Posterior cingulate gyrus (tissue), 11 donors: ENCODE results near the gene DAB1.

Source experiments
- DNase-seq, 10 donors: peaks; one replicate each; pipeline versions ENCODE4 v3.0.0 to v3.0.0-alpha.2; 2020 to 2021; ENCODE audit warnings: mixed read lengths in 3 of 10
- intact Hi-C: fragments of 100-400 bp; cut with DNase I; formaldehyde crosslinking; loops from one replicate; pipeline ENCODE4 v1.15.1; 2023

Gene DAB1

DNA sequence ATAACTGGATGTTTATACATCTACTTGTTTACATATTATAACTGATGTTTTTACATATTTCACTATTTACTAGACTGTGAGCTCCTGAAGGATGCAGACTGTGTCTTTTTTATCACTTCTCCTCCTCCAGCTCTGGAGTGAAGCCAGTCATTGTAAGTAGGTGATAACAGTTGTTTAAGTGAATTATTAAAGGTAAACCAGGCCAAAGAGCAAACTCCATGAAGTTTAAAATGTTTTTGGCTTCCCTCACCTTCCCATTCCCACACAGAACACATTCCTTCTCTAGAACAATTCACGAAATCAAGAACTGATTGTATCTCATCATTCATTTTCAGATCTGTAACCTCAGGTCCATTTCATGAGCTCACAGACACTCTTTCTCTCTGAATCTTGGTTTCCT is 98.3 kb downstream of the DAB1 start:
- no peak for DNase-seq
- intact Hi-C loops = no loop called here

DNA sequence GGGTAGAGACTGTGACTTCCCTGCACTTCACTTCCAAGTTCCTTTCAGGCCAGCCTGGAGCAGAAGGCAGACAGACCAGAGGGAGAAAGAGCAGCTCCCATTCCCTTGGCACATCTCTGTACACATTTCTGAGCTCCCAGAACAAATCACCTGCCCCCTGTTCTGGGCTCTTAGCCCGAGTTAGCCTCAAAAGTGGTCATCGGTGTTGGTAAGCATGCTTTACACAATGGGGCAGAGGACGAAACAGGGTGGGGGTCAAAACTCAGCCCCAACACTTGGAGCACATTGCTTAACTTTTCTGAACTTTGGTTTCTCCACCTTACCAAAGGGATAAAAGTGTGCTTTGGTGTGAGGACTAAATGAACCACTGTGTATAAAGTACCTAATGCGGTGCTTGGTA is 98.7 kb downstream of the DAB1 start:
- intact Hi-C loops = no loop called here
- no peak for DNase-seq

DNA sequence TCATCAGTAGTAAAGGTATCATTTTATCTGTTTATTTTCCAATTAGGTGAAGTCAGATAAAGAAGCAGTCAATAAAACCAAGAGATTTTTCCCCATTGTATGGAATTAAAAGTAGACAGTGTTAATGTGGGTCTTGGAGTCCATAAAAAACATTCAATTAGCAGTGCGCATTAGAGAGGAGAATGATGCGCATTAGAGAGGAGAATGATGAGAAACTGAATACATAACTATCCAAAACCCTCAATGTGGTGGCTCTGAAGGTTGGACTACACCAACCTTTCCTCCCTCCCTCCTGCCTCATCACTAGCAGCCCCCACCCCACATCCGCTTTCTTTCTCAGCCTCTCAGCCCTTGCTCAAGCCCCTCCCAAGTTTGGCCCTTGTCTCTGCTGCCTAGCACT is 99.5 kb downstream of the DAB1 start:
- intact Hi-C loops = no loop called here
- no peak for DNase-seq

DNA sequence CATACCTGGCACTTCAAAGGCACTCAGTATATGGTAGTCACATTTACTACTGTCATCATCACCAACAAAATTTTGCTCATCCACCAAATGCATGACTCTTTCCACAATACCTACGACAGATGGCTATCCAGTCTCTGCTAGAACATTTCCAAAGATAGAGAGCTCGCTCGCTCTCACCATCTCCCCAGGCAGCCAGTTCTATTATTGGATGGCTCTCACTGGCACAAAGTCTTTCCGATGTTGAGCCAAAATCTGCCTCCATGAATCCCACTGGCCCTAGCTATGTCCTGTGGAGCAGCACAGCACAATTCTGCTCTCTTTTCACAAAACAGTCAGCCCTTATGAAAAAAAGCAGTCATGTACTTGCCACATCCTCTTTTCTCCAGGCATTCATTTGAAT is 102.1 kb downstream of the DAB1 start:
- intact Hi-C loops = no loop called here
- DNase-seq = peak in 5 of 10 donors; percentile 16 to 85 (median 39)

DNA sequence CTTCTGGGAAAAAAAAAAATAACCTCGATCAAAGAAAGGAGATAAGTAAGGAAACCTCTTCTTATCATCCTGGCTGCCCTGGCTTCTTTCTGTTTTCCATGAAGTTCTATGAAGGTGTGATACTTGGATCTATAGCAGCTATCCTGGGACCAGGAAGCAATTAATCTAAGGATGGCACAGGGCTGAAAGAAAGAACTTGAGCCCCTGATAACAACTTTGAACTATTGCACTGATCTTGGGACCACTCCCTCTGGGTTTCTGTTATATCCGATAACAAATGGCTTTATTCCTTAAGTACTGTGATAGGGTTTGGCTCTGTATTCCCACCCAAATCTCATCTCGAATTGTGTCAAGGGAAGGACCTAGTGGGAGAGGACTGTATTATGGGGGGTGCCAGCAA is 104.1 kb downstream of the DAB1 start:
- no peak for DNase-seq
- intact Hi-C loops = no loop called here

DNA sequence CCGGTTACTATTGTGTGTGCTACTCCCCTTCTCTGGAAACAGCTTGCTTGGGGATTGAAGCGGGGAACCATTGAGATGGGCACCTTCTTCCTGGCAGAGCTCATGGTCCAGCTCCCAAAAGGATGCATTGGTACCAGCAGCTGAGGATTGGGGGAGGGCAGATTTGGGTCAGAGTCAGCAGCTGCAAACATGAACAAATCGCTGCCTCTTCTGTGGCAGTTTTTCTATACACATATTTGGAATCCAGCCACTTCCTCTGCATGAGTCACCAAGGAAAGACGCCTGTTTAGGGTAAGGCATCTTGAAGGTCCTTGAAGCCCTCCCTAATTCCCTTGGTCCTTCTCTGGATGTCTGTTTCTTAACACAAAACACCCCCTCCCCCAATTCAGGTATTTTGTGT is 104.7 kb downstream of the DAB1 start:
- intact Hi-C loops = no loop called here
- peak in 1 of 10 donors; percentile 82 for DNase-seq

DNA sequence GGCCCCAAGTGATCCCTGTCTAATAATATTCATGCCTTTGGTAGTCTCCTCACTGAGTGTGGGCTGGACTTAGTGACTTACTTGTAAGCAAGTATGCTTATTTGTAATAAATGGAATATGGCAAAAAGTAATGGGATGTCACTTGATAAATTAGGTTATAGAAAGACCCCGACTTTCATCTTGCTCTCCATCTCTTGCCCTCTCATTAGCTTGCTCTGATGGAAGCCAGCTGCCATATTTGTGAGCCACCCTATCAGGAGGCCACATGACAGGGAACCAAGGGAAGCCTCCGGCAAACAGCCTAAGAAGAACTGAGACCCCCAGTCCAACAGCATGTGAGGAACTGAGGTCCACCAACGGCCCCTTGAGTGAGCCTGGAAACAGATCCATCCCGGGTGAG is 107.0 kb downstream of the DAB1 start:
- no peak for DNase-seq
- intact Hi-C loops = no loop called here

DNA sequence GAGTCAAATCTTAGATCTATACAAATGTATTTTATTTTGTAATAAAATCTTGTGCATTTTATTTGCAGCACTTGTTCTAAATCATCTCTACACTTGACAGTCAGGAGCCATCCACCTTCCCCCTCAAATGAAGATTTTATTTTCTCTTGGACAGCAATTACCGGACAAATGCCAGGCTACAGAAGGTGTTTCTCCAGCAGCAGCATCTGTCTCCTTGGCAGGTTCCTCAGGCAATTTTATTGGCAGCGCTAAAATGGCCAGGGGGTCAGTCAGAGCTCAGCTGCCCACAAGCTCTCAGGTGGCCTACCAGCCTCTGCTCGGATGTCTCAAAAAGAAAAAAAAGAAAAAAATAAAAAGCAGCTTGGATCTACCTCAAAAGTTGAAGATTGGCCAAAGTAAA is 107.6 kb downstream of the DAB1 start:
- intact Hi-C loops = no loop called here
- DNase-seq = no peak

DNA sequence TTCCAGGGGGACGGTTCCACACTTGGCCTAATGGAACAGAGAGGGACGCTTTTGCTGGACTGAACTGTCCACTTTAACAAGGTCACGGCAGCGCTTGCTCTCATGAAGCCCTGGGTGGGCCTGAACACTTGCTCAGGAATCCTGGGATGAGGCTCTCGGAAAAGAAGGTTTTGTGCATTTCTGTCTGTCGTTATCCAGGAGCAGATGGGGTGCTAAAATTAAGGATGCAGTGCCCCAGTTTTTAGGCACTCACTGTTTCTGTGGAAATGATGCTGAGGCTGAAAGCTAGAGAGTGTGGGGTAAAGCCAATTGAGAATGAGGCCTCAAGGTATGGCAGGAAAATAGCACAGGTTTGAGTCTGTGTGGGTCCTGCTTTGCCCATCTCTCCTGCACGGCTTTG is 111.0 kb downstream of the DAB1 start:
- peak in 2 of 10 donors; percentile 20 to 68 for DNase-seq
- intact Hi-C loops = no loop called here

DNA sequence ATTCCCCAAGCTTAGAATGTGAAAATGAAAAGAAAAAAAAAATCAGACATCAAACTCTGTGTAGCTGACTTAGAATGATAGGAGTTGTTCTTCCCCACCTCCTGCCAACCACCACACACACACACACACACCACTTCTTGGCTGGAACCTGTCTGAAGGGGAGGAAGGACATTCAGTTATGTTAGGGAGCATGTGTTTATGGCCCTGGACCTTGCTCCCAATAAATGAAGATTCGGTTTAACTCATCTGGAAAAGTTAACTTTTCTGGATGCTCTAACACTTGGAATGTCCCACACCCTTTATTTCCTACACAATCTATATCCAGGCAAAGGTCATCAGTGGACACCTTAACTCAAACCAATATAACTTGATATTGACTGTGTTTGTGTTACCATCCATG is 112.4 kb downstream of the DAB1 start:
- no peak for DNase-seq
- intact Hi-C loops = no loop called here

DNA sequence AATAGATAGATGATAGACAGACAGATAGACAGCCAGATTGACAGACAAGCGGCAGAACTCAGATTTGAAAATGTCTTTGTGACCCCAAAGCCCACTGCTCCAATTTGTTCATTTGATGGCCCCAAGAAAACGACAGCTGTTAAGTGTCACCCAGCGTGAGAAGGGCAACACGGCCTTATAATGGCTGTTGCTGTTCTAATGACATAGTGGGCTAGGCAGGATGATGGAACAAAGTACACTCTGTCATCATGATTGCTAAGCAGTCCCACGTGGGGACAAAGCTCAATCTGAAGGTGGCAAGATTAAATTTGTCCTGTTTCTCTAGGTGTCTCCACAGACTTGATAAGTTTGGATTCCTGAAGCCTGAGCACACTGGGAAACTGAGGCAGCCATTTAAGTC is 112.9 kb downstream of the DAB1 start:
- intact Hi-C loops = no loop called here
- DNase-seq = no peak

DNA sequence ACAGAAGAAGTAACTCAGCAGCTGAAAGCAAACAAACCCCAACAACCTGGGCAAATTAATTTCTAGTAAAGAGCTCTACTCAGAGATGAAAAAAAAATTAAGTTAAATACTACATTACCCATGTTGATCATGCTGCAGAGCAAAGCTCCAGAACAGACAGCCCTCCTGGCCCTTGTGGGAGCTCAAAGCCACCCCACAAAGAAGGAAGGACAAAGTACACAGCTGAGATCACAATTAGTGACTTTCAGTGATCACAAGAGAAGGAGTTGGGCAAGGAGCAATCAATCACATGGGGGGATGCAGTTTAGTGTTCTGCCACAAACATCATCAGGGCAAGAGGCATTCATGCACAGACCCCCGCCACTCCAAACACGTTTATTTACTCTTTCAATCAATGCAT is 114.2 kb downstream of the DAB1 start:
- intact Hi-C loops = no loop called here
- DNase-seq = no peak

DNA sequence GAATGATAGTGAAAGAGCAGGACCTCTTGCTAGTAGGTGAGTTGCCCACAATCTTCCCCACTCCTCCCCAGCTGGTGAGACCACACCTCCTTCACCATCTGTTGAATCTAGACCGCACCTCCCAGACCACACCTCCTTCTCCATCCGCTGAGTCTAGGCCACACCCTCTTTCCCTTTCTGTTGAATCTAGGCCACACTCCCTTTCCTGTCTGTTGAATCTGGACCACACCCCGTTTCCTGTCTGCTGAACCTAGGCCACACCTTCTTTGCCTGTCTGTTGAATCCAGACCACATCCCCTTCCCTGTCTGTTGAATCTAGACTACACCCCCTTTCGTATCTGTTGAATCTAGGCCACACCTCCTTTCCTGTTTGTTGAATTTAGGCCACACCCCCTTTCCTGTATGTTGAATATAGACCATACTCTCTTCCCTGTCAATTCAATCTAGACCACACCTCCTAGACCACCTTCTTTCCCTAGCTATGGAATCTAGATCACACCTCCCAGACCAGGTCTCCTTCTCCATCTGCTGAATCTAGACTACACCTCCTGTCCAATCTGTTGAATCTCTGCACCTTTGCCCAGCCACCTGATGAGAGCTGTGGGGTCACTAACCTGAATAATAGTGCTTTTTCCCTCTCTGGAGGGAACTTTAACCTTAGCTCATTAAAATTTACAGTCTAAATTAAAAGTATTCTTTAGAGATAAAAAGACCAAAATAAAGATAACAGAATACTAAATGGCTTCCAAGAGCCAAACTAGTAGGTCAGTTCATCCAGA is 116.3 kb downstream of the DAB1 start:
- no peak for DNase-seq
- intact Hi-C loops = no loop called here

DNA sequence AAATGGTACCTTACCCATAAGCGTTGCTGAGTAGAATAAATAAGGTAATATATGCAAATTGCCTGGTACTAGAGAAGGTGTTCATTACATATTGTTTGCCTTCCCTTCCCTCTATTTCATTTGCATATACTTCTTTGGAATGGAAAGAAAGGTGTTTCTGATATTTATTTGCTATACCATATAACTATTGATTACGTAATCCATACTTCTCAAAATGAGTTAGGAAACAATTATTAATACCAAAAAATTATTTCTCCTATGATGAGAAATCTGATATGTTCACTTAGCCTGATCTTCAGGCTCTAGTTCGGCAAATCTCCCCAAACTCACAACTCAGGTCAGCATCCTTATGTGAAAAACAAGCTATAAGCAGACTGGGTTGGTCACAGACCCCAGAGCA is 119.3 kb downstream of the DAB1 start:
- intact Hi-C loops = no loop called here

DNA sequence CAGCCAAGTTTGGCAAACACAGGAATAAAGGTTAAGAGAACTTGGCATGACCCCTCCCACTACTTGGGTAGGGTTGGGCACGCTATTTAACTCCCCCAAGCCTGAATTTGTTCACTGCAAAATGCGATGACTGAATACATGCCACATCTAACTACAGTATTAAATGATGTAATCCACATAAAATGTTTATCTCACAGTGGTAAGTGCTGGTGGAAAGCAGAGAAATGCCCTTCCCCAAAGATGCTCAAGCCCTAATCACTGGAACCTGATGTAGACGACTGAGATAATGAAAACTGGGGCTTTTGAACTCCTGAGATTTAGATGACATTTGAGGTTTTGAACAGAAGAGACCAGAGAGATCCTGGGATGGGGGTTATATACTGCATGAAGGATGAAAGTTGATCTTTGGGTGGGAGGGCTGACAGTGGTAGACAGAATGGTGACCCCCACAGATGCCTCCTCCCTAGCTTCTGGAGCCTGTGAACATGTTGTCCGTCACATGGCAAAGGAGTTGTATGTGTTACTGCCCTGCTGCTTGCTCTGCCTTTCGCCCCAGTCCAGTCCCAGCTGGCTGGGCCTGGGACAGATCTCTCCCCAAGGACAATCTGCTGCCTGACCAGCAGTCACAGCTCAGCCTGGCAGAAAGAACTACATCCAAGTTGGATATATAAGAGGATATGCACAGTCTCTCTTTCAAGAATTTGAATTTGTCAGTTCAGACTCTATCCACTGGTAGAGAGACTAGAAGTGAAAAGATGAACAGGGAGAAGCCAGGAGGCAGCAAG is 120.9 kb downstream of the DAB1 start:
- intact Hi-C loops = no loop called here
- peak in 1 of 10 donors; percentile 62 for DNase-seq

More for the DNA sequence above, 119.3 kb downstream of the DAB1 start:
- no peak for DNase-seq

DNA sequence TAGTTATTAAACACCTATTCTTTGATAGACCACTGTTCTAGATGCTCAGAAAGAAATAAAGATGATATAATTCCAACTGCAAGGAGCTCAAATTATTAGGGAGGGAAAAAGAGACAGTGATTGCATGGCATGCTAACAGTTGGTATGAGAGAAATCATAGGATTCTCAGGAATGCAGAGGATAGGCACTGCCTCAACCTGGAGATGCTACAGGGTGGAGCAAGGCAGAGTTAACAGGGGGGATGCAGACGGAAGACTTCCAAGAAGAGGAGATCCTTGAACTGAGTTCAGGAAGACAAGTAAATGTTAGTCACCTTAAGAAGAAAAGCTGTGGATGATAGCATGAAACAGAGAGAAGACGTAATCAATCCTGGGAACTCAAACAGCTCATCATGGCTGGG is 123.7 kb downstream of the DAB1 start:
- no peak for DNase-seq
- intact Hi-C loops = no loop called here

DNA sequence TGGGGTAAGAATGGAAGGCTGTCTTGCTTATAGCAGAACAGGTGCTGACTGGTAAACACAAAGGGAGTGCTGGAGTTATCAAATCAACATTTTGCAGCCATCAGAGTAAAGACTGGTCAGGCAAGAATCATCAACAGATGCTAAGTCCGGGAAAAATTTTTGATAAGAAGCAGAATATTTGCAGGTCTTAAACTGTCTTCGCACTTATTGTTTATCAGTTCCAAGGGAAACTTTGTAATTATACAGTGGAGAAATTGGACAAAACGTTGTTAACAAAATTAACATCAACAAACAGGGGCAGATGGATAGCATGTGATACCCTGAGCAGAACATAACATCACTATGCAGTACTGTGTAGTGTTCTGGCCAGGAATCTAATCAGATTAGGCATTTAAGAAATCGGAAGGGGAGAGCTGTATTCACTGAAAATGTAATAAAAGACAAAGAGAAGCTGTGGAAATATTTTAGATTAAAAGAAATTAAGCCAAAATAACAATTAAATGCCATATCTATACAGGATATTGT is 127.1 kb downstream of the DAB1 start:
- intact Hi-C loops = no loop called here

DNA sequence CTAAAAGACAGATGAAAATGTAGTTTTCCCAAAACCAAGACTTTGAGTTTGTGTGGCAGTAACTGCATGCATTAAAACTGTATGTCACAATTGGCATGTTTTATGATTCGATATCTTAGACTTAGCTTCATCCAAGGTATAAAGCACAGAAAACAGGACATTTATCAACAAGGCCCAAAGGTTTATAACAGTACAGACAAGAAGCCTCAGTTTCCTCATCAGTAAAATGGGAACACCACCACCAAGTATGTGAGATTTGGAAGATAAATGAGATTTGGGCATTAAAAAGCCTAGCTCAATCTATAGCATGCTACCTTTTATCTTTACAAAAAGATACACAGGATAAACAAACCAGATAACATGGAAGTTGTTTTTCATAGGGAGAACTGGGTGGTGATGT is 128.5 kb downstream of the DAB1 start:
- DNase-seq = no peak
- intact Hi-C loops = no loop called here

More for the DNA sequence above, 127.1 kb downstream of the DAB1 start:
- no peak for DNase-seq

DNA sequence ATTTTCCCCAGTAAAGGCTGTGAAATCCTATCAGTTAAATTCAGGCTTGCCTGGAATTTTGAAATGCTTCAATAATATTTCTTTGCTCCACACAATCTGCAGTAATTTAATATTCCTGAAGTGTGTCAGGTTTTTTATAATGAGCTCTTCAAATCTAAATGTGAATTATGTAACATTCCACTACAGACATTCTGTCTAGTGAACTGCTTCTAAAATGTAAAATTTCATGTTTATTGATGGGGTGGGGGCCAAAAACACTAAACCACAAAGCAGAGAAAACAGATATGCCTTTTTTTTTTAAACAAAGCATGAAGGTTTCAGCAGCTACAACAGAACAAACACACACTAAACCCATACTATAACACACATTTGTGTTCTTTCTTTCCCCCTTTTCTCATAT is 129.7 kb downstream of the DAB1 start:
- DNase-seq = no peak
- intact Hi-C loops = no loop called here

DNA sequence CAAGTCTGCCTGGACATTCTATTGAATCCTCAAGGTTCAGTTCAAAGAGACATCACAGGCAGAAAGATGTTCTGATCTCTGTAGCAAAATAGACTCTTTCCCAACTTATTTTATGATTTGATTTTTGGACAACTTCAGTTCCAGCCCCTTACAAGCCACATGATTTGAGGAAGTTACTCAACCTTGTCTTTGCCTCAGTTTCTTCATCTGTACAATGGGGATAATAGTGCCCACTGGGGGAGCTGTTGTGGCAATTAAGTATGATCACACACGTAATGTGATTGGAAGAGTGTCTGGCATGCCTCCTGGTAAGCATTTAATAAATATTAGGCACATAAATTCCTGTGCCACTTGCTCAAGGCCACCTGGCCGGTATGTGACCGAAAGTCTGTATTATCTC is 130.6 kb downstream of the DAB1 start:
- DNase-seq = no peak
- intact Hi-C loops = no loop called here

DNA sequence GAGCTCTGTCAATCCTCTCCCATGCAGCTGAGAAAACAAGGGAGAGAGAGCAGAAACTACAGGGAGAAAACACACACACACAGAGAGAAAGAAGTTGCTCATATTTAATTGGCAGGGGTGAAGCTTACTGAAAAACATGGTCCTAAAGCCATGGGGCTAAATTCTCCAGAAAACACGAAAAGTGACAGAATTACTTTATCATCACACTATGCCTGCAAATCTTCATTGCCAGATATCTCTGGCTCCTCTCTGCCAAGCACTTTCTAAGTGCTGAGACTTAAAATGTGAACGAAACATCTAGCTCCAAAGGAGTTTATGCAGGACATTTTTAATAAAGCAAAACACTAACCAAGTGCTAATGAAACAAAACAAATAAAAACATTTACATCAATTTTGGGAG is 134.1 kb downstream of the DAB1 start:
- intact Hi-C loops = no loop called here
- no peak for DNase-seq

DNA sequence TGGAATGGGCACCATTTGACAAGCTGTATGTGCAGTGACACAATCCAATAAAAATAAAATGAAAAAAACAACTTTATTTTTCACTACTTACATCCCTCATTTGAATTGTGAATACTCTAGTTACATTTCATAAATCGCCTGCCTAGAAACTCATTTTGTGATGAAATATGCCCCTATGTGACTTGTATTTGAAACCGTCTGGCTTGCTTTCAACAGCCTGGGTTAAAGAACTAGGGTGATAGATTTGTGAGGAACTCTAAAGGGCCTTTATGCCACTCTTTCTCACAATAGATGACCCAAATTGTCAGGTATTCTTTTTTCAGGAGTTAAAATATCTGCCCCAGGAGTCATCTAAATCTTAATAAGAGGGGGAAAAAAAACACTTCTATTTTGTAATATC is 137.9 kb downstream of the DAB1 start:
- no peak for DNase-seq
- intact Hi-C loops = no loop called here
